Astrocyte of the spinal cord (primary cell): ENCODE results near the gene WDR70.

Experiments
- DNase-seq: peaks from one replicate; pipeline ENCODE4 v3.0.0; 2011; ENCODE audit warnings: low read depth, low spot score
- H3K4me3 ChIP-seq: 2 replicates; pipeline ENCODE4 v1.5.1; 2011; ENCODE audit warnings: low read depth, mild to moderate bottlenecking, low read length, moderate library complexity
- in situ Hi-C: cut with HindIII; loops from 2 replicates; pipeline ENCODE4 v1.10.0; 2017; ENCODE audit warnings: low sequenced_read_pairs
- TF ChIP-seq, protein P1 (sequence below): IDR thresholded peaks from 2 replicates; pipeline ENCODE4 v1.5.1; 2012; ENCODE audit warnings: low read depth, mild to moderate bottlenecking, low read length, inconsistent platforms

WDR70 gene

DNA sequence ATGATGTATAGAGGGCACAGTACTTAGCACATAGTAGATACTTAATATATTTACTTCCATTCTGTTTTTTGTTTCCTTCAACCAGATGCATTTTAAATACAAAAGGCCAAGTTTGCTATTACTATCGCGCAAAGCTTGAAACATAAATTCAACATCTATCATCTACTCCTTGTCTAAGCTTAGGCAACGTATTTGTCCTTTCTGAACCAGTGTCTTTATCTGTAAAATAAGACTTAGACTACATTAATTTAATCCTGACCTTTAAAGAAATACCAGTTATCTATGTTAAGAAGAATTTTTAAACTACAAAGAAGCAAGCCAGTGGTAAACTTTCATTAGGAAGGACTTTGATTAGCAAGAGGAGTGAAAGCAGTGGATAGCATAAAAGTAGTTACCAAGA lies 173.0 kb downstream of the WDR70 start:
- TF ChIP-seq, protein P1, sequence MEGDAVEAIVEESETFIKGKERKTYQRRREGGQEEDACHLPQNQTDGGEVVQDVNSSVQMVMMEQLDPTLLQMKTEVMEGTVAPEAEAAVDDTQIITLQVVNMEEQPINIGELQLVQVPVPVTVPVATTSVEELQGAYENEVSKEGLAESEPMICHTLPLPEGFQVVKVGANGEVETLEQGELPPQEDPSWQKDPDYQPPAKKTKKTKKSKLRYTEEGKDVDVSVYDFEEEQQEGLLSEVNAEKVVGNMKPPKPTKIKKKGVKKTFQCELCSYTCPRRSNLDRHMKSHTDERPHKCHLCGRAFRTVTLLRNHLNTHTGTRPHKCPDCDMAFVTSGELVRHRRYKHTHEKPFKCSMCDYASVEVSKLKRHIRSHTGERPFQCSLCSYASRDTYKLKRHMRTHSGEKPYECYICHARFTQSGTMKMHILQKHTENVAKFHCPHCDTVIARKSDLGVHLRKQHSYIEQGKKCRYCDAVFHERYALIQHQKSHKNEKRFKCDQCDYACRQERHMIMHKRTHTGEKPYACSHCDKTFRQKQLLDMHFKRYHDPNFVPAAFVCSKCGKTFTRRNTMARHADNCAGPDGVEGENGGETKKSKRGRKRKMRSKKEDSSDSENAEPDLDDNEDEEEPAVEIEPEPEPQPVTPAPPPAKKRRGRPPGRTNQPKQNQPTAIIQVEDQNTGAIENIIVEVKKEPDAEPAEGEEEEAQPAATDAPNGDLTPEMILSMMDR = no peak
- H3K4me3 ChIP-seq = no peak overlapping the region
- DNase-seq = peak; percentile 9
- in situ Hi-C loops = no loop called here

DNA sequence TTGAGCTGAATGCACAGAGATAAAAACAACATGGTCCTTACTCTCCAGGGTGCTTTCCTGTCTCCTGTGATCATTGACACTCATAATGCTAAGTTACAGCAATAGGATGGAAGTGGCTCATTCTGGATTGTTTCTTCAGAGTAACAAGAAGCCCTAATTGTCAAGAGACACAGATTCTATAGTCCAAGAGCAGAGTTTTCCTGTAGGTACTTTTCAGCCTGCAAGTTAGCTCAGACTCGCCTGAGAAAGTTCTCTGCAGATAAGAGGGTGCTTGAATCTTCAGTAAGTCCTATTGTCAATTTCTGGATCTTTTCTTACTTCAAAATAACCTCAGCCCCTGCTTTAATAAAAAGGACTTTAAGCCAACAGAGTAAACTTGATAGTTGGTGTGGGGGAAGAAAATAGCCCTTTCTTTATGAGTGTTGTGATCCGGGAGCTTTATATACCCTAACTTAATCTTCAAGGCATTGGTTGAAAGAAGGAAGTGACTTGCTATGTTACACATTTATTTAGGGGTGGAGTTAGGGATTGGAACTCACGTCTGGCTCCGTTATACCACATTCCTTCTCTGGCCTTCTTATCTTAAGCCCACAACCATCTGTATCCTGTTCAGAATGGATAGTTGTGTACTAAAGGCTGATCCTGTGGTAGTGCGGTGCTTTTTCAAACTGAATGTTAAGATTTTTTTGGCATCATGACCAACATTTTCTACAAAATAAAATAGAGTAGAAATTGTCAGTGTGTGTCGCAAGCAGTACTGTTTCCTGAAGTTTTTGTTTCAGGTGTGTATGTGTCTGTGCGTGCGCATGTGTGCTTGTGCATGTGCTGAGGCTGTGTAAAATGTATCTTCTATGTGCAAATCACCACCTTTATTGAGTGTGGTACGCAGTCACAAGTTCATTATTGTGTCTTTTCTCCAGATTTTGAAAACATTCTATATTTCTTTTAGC lies 173.9 kb downstream of the WDR70 start:
- in situ Hi-C loops = no loop called here
- TF ChIP-seq, protein P1 = no peak
- DNase-seq = peak; percentile 86
- no peak overlapping the region for H3K4me3 ChIP-seq

DNA sequence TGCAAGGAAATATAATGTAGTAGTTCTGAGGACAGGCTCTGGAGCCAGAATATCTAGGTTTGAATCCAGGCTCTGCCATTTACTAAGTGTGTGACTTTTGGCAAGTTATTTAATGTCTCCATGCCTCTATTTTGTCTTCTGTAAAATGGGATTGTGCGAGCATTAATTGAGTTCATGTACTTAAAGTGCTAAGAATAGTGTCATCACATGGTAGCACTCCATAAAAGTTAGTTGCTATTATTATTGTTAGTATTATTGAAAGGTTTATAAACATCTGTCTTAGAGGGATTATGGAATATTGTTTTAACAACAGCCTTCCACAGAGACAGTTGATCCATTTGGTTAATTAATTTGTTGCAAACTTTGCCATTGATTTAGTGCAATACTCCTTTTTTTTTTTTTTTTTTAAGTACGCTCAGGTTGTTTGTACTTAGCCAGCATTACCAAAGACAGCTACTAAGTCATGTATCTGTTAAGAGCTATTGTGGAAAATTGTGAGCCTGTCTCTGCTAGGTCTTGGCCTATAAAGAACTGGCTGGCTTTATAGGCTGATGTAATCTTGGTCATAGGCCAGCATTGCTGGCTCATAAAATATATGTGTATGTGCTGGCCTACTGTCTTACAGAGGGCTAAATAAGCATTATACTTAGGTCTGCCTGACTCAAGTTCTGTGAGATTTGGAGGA lies 174.7 kb downstream of the WDR70 start:
- peak; percentile 81 for DNase-seq
- TF ChIP-seq, protein P1 = no peak
- in situ Hi-C loops = no loop called here
- H3K4me3 ChIP-seq = no peak overlapping the region

DNA sequence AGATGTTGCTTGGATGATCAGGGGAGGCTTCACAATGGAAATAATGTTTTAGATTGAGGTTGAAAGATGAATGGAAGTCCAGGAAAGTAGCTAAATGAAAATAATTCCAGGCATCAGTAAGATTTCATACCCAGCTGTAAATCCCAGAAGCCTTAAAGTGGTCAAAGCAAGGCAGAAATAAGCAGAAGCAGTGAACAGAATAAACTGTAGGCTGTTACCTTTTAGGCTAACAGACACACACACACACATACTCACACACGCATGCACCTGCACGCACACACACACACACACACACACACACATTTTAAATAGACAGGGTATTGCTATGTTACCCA lies 175.3 kb downstream of the WDR70 start:
- DNase-seq = no peak
- in situ Hi-C loops = no loop called here
- TF ChIP-seq, protein P1 = no peak
- H3K4me3 ChIP-seq = no peak overlapping the region

DNA sequence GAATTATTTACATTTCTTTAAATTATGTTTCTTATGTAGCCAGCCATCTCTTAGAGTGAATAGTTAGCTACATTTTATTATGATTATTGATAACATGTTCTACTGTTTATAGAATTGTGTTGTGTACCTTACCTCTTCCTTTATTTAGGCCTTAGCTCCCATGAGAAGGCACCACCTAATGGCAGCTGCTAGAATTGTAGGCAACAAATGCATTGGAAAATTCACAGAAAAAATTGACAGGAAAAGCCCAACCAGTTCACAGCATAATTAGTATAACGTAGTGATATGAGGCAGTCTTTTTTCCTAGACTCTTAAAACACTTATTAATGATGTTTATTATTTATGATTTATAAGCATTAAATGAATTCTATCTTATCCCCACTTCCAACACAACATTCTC lies 175.8 kb downstream of the WDR70 start:
- no peak overlapping the region for H3K4me3 ChIP-seq
- peak; percentile 8 for DNase-seq
- TF ChIP-seq, protein P1 = peak; percentile 38
- in situ Hi-C loops = no loop called here

DNA sequence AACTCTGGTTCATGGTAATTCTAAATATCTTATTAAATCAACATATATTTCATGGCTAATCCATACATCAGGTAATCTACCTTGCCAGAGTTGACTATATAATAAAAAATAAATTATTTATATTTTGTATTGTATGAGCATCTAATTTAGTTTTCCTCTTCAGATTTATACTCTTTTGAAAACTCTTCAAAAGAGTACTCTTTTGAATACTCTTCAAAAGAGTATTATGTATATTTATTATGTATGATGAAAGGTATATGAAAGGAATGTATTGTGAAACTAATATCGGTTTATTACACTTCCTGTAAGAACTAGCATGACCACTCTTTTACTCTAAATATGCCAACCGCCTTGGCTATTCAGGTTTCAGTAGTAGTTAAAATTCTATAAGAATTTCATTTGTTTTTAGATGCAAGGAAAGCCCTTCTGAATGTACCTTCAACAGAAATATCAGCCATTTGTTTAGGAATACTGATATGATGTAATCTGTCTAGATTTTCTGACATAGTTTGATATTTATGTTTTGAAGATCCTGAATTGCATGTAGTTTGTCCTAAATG lies 178.7 kb downstream of the WDR70 start:
- in situ Hi-C loops = no loop called here
- H3K4me3 ChIP-seq = no peak overlapping the region
- DNase-seq = no peak
- TF ChIP-seq, protein P1 = no peak
